Right renal pelvis (tissue), 4 donors: ENCODE measurements around the gene RABGEF1. TPM values are rescaled to one million over a fixed set of nuclear protein-coding genes. Genes with fewer than 3 reads are reported as not detected.
"Not testable (repeated sequence)": the region's sequence is repeated elsewhere in the genome, so short reads cannot be mapped to it uniquely, and the experiment has no call there.

Experiments used
- DNase-seq, 4 donors: peaks; one replicate each; pipeline ENCODE4 v3.0.0-alpha.2; 2013; ENCODE audit warnings: low read depth in 4 of 4, low spot score in 3 of 4, missing footprints in 1 of 4
- polyA plus RNA-seq, 4 donors: library from polyadenylated mRNA; unstranded; fragments of 120-200 nt; gene quantifications; one replicate each; pipeline ENCODE4 v1.2.1, GENCODE V29; 2013; ENCODE audit not compliant: insufficient read length in 4 of 4

Gene RABGEF1
- polyA plus RNA-seq, result 10 to 100 TPM; 29.0 to 37.1 (median 33.9) TPM

GRCh38 chr7:66740302-66740979, at the start of gene RABGEF1:
RABGEF1 (plus strand) TSS chr7:66740733; CDS start chr7:66771900, 31,167 bp downstream.
- DNase-seq, result peak; percentile 94 to 98 (median 96)

GRCh38 chr7:66693331-66693730, 47.2 kb upstream of the RABGEF1 start:
- no peak for DNase-seq

- DNase-seq, result no peak
These were observed 46.2 kb upstream of the RABGEF1 start for GRCh38 chr7:66694286-66694685.

GRCh38 chr7:66695417-66695816, 45.1 kb upstream of the RABGEF1 start:
- not testable (repeated sequence) for DNase-seq

- not testable (repeated sequence) for DNase-seq
These were observed 44.4 kb upstream of the RABGEF1 start for GRCh38 chr7:66696134-66696533.

- DNase-seq, result no peak
These were observed 43.8 kb upstream of the RABGEF1 start for GRCh38 chr7:66696774-66697191.

GRCh38 chr7:66697449-66698438, 42.8 kb upstream of the RABGEF1 start:
- DNase-seq, result no peak

GRCh38 chr7:66698652-66699205, 41.8 kb upstream of the RABGEF1 start:
- DNase-seq, result no peak

GRCh38 chr7:66699998-66700397, 40.5 kb upstream of the RABGEF1 start:
- no peak for DNase-seq

GRCh38 chr7:66700633-66701131, 39.9 kb upstream of the RABGEF1 start:
- DNase-seq, result no peak

GRCh38 chr7:66707825-66708224, 32.7 kb upstream of the RABGEF1 start:
- no peak for DNase-seq

GRCh38 chr7:66710752-66711151, 29.8 kb upstream of the RABGEF1 start:
- not testable (repeated sequence) for DNase-seq

- no peak for DNase-seq
These were observed 26.8 kb upstream of the RABGEF1 start for GRCh38 chr7:66713687-66714086.

GRCh38 chr7:66716634-66717033, 23.9 kb upstream of the RABGEF1 start:
- DNase-seq, result not testable (repeated sequence)

- no peak for DNase-seq
These were observed 20.0 kb upstream of the RABGEF1 start for GRCh38 chr7:66720561-66720960.

GRCh38 chr7:66725843-66726242, 14.7 kb upstream of the RABGEF1 start:
- DNase-seq, result no peak

- DNase-seq, result no peak
These were observed 13.5 kb upstream of the RABGEF1 start for GRCh38 chr7:66727058-66727457.

GRCh38 chr7:66728571-66728970, 12.0 kb upstream of the RABGEF1 start:
- DNase-seq, result no peak

- no peak for DNase-seq
These were observed 11.3 kb upstream of the RABGEF1 start for GRCh38 chr7:66729274-66729673.

GRCh38 chr7:66731986-66732385, 8.5 kb upstream of the RABGEF1 start:
- no peak for DNase-seq

- no peak for DNase-seq
These were observed 8.1 kb upstream of the RABGEF1 start for GRCh38 chr7:66732439-66732838.
